ENCODE results near the gene CDC42BPG. TPM values are rescaled to one million over a fixed set of nuclear protein-coding genes. Genes with fewer than 3 reads are reported as not detected.

CDC42BPG gene
- total and polyA plus RNA-seq, 5 donors: 0.36 to 2.3 (median 0.71) TPM

DNA sequence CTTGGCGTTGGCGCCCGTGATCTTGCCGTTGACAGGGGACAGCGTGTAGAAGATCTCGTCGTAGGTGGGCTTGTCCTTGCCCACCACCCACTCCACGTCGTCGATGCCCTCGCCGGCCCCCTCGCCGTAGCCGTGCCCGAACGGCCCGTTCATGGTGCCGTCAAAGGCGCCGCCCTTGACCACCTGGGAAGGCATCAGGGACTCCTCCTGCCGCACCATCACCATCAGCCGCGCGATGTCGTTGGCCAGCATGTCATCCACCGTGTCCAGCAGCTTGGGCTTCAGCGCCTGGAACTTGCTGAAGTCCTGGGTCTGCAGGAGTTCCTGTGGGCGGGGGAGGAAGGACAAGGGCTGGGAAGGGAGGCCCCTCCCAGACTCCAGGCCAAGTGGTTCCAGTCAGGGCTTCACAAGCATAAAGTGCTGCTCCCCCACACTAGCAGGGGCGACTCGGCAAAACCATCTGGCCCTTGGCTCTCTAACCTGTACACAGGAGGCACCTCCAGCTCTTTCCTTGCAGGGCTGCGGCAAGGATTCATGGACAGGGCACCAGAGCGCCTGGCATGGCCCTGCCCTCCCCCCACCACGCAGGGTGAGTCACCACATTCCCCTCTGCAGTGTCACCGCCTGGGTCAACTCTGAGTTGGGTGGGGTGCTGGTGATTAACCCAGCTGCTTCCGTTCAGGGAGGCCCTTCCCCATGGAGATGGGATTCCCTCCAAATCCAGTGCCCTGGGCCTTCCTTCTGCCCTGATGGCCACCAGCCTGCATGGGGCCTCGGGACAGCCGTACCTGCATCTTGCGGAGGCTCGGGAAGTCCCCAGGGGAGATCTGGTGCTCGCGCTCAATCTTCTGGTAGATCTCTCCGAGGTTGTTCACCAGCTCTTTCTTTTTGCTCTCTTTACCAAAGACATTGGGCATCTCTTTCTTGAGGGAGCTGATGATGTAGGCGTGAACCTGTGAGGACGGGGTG, 10.4 kb upstream of the CDC42BPG start:
- ATAC-seq: peak; percentile 80 to 94
- Histone ChIP-seq H3K4me1 (ENCODE audit: control insufficient read depth, insufficient read depth, low read length) (peaks cover 26% of the 10 kb centered on the region), H3K9me3 (ENCODE audit: control insufficient read depth, low read length) (no peaks in the 10 kb centered on the region), H3K27me3 (ENCODE audit: control insufficient read depth, insufficient read depth) (no peaks in the 10 kb centered on the region), H3K27ac (ENCODE audit: low read length) (peak overlapping the region; percentile 59), H3K4me3 (ENCODE audit: low read length) (no peak overlapping the region)
- 63% methylated on average over 45 of the region's 45 CpGs for WGBS
- intact Hi-C loops (cut with DNase I): no loop called here
- DNase-seq: peak; percentile 89 to 91 (median 90)

DNA sequence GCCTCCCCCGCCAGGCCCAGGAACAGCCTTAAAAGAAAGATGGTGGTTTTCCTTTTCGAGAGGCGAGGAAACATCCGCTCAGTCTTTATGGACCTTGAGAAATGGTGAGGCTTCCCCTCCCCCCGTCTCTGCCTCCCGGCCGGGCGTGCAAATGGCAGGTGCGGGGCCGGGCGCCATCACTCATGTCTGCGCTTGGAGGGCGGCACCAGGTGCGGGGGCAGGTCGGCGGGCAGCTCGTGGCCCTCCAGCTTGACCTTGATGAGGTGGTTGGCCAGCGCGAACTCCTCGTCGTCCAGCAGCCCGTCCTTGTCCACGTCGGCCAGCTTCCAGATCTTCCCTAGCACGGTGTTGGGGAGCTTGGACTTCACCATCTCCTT, 9.7 kb upstream of the CDC42BPG start:
- peak in 1 of 3 donors; percentile 68 for DNase-seq
- no peak for ATAC-seq
- peaks cover 31% of the 10 kb centered on the region for H3K4me1 ChIP-seq (ENCODE audit: control insufficient read depth, insufficient read depth, low read length)
- H3K4me3 ChIP-seq (ENCODE audit: low read length): no peak overlapping the region
- intact Hi-C loops (cut with DNase I): no loop called here
- H3K27ac ChIP-seq (ENCODE audit: low read length): peak overlapping the region; percentile 59
- 93% methylated on average over 25 of the region's 25 CpGs for WGBS
- no peaks in the 10 kb centered on the region for H3K9me3 ChIP-seq (ENCODE audit: control insufficient read depth, low read length)
- no peaks in the 10 kb centered on the region for H3K27me3 ChIP-seq (ENCODE audit: control insufficient read depth, insufficient read depth)

DNA sequence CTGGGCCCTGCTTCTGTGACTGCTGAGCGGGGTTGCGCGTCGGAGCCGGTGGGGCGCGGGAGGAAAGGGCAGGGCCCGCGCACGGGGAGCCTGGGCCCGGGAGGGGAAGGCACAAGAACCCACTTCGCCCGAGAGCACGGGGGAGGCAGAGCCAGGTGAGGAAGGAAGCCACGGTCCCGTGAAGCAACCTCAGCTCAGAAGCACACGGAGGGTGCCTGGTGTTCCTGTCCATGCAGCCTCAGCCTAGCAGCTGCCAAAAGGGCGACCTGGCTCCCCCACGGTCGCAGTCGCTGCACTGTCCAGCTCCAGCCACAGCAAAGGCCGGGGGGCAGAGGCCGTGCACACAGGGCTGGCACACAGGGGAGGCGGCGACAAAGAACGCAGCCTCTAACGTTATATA, 9.3 kb upstream of the CDC42BPG start:
- Histone ChIP-seq H3K27me3 (ENCODE audit: control insufficient read depth, insufficient read depth) (no peaks in the 10 kb centered on the region), H3K4me1 (ENCODE audit: control insufficient read depth, insufficient read depth, low read length) (peaks cover 33% of the 10 kb centered on the region), H3K27ac (ENCODE audit: low read length) (peak overlapping the region; percentile 2), H3K4me3 (ENCODE audit: low read length) (no peak overlapping the region), H3K9me3 (ENCODE audit: control insufficient read depth, low read length) (no peaks in the 10 kb centered on the region)
- WGBS: 70% methylated on average over 27 of the region's 27 CpGs
- intact Hi-C loops (cut with DNase I): no loop called here
- peak in 2 of 3 donors; percentile 56 to 60 for DNase-seq
- ATAC-seq: no peak

DNA sequence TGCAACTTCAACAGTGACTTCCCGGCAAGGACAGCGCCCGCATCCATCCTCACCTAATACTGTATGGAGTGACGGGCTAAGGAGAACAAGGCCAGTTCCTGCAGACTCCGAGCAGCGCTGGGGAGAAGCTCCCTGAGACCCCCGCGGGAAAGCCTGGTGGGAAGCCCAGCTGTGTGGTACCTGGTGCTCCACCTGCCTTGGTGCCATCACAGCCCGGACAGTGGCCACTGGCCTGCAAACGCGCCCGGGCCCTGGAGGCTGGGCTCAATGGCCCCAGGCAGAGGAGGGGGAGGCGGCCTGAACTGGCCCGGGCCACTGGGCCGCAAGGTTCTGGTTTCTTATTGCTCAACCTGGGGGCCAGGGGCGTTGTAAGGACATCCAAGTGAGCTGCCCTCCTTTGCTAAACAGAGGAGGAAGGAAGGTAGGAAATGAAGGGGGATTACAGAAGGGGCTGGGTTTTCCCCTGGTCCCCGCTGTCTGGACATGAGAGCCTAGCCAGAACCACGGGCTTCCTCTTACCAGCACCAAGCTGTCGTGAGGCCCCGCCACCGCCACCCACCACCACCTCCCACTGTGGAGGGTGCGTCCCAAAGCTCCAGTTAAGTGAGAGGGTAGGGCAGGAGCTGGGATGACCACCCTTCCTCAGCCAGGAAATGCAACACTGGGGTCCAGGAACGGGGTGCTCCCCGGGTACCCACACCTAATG, 8.5 kb upstream of the CDC42BPG start:
- H3K27ac ChIP-seq (ENCODE audit: low read length): no peak overlapping the region
- intact Hi-C loops (cut with DNase I): no loop called here

DNA sequence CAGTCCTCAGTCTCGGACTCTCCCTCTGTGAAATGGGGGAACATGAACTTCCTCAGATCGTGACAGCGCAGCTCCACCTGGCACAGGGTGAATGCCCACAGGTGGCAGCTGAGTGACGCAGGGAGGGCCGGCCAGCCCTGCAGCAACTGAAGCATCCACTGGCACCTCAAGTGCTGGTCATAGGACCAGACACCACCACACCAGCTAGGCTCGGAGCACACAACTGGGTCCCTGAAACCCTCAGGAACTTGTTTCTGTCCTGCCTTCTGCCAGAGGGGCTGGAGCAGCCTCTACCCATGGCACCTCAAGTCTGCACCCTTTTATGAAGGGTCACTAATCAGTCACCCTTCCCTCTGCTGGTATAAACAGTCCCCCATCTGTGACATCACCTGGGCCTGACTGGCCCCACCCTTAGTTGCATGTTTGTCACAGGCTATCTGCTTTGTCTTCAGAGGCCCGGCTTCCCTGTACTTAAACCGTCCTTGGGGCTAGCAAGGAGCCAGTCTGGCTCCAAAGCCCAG, 7.4 kb upstream of the CDC42BPG start:
- Histone ChIP-seq H3K27ac (ENCODE audit: low read length) (no peak overlapping the region), H3K9me3 (ENCODE audit: control insufficient read depth, low read length) (no peaks in the 10 kb centered on the region), H3K4me1 (ENCODE audit: control insufficient read depth, insufficient read depth, low read length) (peaks cover 32% of the 10 kb centered on the region), H3K27me3 (ENCODE audit: control insufficient read depth, insufficient read depth) (no peaks in the 10 kb centered on the region), H3K4me3 (ENCODE audit: low read length) (no peak overlapping the region)
- 79% methylated on average over 8 of the region's 8 CpGs for WGBS
- intact Hi-C loops (cut with DNase I): no loop called here
- no peak for ATAC-seq
- peak in 1 of 3 donors; percentile 44 for DNase-seq

More for the DNA sequence above, 8.5 kb upstream of the CDC42BPG start:
- peak in 2 of 3 donors; percentile 50 to 55 for DNase-seq
- WGBS: 76% methylated on average over 24 of the region's 24 CpGs
- ATAC-seq: no peak
- H3K27me3 ChIP-seq (ENCODE audit: control insufficient read depth, insufficient read depth): no peaks in the 10 kb centered on the region
- no peaks in the 10 kb centered on the region for H3K9me3 ChIP-seq (ENCODE audit: control insufficient read depth, low read length)
- H3K4me1 ChIP-seq (ENCODE audit: control insufficient read depth, insufficient read depth, low read length): peaks cover 33% of the 10 kb centered on the region
- no peak overlapping the region for H3K4me3 ChIP-seq (ENCODE audit: low read length)

DNA sequence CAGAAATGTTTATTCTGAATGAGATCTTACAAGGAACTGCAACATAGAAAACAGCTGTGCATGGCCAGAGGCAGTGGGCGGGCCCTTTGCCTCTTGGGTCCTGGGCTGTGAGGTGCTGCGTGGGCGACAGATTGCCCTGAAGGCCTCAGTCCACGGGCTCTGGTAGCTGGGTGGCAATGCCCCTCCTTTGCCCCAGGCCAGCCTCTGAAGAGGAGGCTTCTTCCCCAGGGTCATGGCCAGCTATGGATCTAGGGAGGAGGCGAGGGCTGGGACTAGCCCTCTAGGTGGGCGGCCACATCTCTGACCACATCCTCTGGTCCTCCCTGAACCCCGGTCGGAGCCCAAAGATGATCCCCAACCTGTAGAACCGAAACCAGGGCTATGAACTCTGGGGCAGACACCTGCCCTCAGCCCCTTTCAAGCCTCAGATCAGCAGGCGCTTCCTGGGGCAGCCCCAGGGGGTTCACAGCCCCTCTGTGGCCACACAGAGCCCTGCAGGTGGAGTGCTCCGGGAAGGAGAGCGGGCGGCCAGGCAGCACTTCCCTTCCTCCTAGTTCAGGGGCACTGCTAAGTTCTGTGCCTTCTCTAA, 6.6 kb upstream of the CDC42BPG start:
- Histone ChIP-seq H3K4me1 (ENCODE audit: control insufficient read depth, insufficient read depth, low read length) (peaks cover 24% of the 10 kb centered on the region), H3K9me3 (ENCODE audit: control insufficient read depth, low read length) (no peaks in the 10 kb centered on the region), H3K27me3 (ENCODE audit: control insufficient read depth, insufficient read depth) (no peaks in the 10 kb centered on the region), H3K27ac (ENCODE audit: low read length) (peak overlapping the region; percentile 37), H3K4me3 (ENCODE audit: low read length) (no peak overlapping the region)
- DNase-seq (peak in 1 of 3 donors; percentile 70), ATAC-seq (no peak)
- intact Hi-C loops (cut with DNase I): no loop called here
- 61% methylated on average over 13 of the region's 13 CpGs for WGBS

DNA sequence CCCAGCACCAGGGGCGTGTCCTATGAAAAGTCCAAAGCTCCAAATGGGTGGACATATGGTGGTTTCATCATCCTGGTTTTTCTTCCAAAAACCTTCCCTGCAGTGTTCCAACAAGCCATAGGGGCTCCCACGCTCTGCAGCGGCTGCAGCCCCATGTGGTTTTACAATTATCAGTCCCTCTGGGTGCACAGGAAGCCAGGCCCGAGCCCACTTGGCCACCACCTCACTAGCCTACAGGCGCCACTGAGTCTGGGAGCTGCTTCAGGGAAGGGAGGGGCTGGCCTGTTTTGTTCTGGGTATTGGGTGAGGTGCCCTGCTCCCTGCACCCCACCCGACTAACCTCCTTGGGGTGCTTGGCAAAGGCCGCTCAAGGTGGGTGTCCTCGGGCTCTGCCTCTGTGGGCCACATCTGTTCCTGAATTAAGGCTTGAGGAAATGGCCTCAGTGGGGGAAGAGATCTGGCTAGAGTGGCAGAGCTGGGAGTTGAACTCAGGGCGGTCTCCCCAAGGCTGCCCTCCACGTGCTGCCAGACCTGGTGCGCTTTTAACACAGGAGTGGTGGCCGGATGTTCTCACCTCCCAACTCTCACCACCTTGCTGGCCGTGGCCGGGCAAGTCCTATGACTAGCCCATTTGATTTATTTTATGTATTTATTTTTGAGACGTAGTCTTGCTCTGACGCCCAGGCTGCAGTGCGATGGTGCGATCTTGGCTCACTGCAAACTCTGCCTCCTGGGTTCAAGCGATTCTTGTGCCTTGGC, 5.3 kb upstream of the CDC42BPG start:
- H3K4me3 ChIP-seq (ENCODE audit: low read length): no peak overlapping the region
- DNase-seq (peak; percentile 63 to 87 (median 79)), ATAC-seq (peak in 1 of 2 donors; percentile 29)
- H3K9me3 ChIP-seq (ENCODE audit: control insufficient read depth, low read length): no peaks in the 10 kb centered on the region
- peaks cover 16% of the 10 kb centered on the region for H3K4me1 ChIP-seq (ENCODE audit: control insufficient read depth, insufficient read depth, low read length)
- intact Hi-C loops (cut with DNase I): loop anchor here in 3 of 4 donors (5.0 to 10.0 kb wide), 2 partner anchors 43 to 265 kb away; partner anchors contain the start of genes TM7SF2 (in 1 of the 3) and ZNHIT2 (in 1 of the 3)
- no peaks in the 10 kb centered on the region for H3K27me3 ChIP-seq (ENCODE audit: control insufficient read depth, insufficient read depth)
- 64% methylated on average over 19 of the region's 19 CpGs for WGBS
- peak overlapping the region; percentile 62 for H3K27ac ChIP-seq (ENCODE audit: low read length)

DNA sequence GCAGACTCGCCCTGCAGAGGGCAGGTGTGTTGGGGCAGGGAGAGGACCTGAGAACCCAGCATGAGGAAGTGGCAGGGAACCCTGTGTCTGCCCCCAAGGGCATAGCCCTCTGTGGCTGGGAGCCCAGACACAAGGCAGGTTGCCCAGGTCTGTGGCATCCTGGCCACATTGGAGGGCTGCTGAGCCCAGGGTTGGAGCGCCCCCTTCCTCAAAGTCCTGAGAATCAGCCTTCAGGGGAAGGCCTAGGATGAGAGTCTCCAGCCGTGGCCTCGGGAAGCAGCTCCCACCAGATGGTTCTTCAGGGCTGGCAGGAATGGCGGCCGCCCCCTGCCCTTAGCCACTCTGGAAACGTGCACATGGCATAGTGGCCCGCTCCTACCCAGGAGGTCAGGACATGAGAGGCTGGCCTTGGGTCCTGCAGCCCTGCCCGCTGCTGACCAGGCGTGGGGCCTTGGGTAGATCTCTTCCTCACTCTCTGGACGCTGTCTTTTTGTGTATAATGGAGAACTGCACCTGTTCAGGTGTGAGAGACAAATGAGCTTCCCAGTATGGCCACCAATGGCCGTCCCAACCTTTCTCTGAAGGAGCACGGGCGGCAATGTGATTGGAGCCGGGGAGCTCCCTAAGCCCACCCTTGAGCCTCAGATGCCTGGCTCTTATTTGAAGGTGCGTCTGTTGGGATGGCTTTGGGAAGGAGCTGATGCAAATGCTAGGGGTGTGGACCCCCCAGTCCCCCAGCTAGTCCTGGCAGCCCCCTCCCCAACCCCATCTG, 4.6 kb upstream of the CDC42BPG start:
- 79% methylated on average over 16 of the region's 16 CpGs for WGBS
- peaks cover 11% of the 10 kb centered on the region for H3K4me1 ChIP-seq (ENCODE audit: control insufficient read depth, insufficient read depth, low read length)

DNA sequence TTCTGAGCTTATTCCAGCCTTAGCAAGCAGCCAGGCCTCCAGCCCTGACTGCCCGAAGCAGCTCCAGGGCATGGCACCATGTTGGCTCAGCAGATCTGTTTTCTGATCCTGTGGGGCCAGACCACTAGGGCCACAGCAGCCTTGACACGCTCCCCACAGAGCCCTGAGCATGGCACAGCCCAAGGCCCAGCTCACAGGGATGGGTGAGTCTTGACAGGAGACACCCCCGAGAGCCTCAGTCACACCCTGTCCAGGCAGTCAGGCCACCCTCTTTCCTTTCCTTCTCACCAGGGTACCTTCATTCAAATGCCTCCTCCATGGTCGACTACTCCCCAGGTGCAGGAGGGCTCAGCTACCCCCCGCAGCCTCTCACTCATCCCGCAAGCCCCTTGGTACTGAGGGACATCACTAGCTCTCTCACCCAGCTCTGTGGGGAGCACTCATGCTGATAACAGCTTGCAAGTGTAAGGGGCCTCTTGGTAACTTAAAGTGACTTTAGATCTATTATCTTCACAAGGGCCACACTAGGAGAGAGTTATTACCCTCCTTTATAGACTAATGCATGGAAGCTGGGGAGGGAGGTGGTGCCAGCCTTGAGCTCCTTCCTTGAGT, 3.9 kb upstream of the CDC42BPG start:
- no peak for DNase-seq
- intact Hi-C loops (cut with DNase I): loop anchor here in 3 of 4 donors (5.0 to 10.0 kb wide), 2 partner anchors 44 to 266 kb away; partner anchors contain the start of genes TM7SF2 (in 1 of the 3) and ZNHIT2 (in 1 of the 3)
- no peak overlapping the region for H3K27ac ChIP-seq (ENCODE audit: low read length)
- H3K4me3 ChIP-seq (ENCODE audit: low read length): no peak overlapping the region
- H3K4me1 ChIP-seq (ENCODE audit: control insufficient read depth, insufficient read depth, low read length): peaks cover 11% of the 10 kb centered on the region
- WGBS: 80% methylated on average over 6 of the region's 6 CpGs
- ATAC-seq: no peak
- no peaks in the 10 kb centered on the region for H3K27me3 ChIP-seq (ENCODE audit: control insufficient read depth, insufficient read depth)
- no peaks in the 10 kb centered on the region for H3K9me3 ChIP-seq (ENCODE audit: control insufficient read depth, low read length)

More for the DNA sequence above, 4.6 kb upstream of the CDC42BPG start:
- intact Hi-C loops (cut with DNase I): loop anchor here in 3 of 4 donors (5.0 to 10.0 kb wide), 2 partner anchors 43 to 266 kb away; partner anchors contain the start of genes TM7SF2 (in 1 of the 3) and ZNHIT2 (in 1 of the 3)
- peak in 1 of 3 donors; percentile 58 for DNase-seq
- Histone ChIP-seq H3K4me3 (ENCODE audit: low read length) (no peak overlapping the region), H3K9me3 (ENCODE audit: control insufficient read depth, low read length) (no peaks in the 10 kb centered on the region), H3K27ac (ENCODE audit: low read length) (peak overlapping the region; percentile 21), H3K27me3 (ENCODE audit: control insufficient read depth, insufficient read depth) (no peaks in the 10 kb centered on the region)
- no peak for ATAC-seq

Measured in right cardiac atrium (tissue), 5 donors.